SU-DHL-6 (cell line): ENCODE results near the gene EFCAB12.
"Not testable (repeated sequence)": the region's sequence is repeated elsewhere in the genome, so short reads cannot be mapped to it uniquely, and the experiment has no call there.

Experiments
- EZH2phosphoT487 ChIP-seq: fragments of 200-600 bp; sonication (generic), shearing (Covaris generic); conservative IDR thresholded peaks from 2 replicates; pipeline ENCODE4 v1.6.1; 2018; ENCODE audit warnings: mild to moderate bottlenecking, antibody characterized with exemption, low read length, moderate library complexity, mixed read lengths
- TF ChIP-seq, protein P1 (sequence below): fragments of 200-600 bp; sonication (generic); IDR thresholded peaks from one replicate; pipeline ENCODE4 v1.5.1; 2017; ENCODE audit warnings: antibody characterized with exemption, mild to moderate bottlenecking, low read length, moderate library complexity; ENCODE audit not compliant: insufficient read depth, poor library complexity, severe bottlenecking

DNA sequence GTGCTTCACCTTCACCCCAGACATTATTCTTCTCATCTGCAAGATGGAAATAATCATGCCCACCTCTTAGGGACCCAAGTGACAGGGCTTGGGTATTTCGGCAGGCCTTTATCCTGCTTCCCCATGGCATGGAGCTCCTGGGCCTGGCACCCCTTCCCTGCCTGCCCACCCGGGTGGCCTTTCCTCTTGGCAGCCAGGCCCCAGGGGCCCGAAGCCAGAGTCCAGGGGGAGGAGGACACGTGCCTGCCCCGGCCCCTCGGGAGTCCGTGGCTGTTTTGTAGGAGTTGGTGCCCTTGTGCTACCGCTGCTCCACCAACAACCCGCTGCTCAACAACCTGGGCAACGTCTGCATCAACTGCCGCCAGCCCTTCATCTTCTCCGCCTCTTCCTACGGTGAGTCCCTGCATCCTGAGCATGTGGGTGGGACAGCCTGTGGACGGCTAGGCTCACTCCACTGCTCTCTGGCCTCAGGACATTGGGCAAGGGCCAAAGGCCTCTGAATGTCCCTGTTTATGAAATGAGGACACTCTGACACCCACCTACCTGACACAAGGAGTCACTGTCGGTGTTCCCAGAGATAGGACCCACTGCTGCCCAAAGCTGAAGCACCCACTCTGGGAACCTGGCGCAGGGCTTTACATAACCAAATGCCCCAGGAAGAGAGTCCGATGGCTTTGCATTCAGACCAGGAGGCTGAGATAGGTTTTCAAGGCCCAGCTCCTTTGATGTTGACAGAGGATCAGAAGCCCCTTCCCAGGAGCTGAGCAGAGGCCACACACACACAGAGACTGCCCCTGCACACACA, 34.5 kb downstream of the EFCAB12 start:
- TF ChIP-seq, protein P1, sequence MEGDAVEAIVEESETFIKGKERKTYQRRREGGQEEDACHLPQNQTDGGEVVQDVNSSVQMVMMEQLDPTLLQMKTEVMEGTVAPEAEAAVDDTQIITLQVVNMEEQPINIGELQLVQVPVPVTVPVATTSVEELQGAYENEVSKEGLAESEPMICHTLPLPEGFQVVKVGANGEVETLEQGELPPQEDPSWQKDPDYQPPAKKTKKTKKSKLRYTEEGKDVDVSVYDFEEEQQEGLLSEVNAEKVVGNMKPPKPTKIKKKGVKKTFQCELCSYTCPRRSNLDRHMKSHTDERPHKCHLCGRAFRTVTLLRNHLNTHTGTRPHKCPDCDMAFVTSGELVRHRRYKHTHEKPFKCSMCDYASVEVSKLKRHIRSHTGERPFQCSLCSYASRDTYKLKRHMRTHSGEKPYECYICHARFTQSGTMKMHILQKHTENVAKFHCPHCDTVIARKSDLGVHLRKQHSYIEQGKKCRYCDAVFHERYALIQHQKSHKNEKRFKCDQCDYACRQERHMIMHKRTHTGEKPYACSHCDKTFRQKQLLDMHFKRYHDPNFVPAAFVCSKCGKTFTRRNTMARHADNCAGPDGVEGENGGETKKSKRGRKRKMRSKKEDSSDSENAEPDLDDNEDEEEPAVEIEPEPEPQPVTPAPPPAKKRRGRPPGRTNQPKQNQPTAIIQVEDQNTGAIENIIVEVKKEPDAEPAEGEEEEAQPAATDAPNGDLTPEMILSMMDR = not testable (repeated sequence)
- not testable (repeated sequence) for TF ChIP-seq EZH2phosphoT487
